IMR-90 (cell line): ENCODE results near the gene ID2. TPM values are rescaled to one million over a fixed set of nuclear protein-coding genes. Genes with fewer than 3 reads are reported as not detected.
A peak's percentile ranks its signal among the peaks of the same experiment; 100 is the strongest.

Source experiments
- ATAC-seq: fragments of 200-7000 bp; cut with Tn5 transposase; 2 replicates; pipeline ENCODE4 v1.9.1; 2020; ENCODE audit warnings: low read depth, mild to moderate bottlenecking, moderate library complexity
- BruUV-seq: library from RNA; stranded (reverse); fragments of 400-500 nt; replicated peaks from 2 replicates; lab custom pipeline; 2021; lab: Mats Ljungman, UMichigan
- CTCF ChIA-PET: fragments of 300-600 bp; formaldehyde crosslinking; extraction: SDS; loops from one replicate; lab custom pipeline; 2021; ENCODE audit warnings: antibody characterized with exemption; lab: Yijun Ruan, JAX
- POLR2A ChIA-PET: fragments of 300-600 bp; sonication (Branson Sonifier 250); formaldehyde crosslinking; loops from one replicate; lab custom pipeline; 2022; ENCODE audit warnings: antibody characterized with exemption; ENCODE audit not compliant: unreplicated experiment; lab: Charles Lee
- DNase-seq: peaks from one replicate; pipeline ENCODE4 v3.0.0; 2013
- H2AFZ ChIP-seq: replicated peaks from 2 replicates; pipeline ENCODE3; 2013; ENCODE audit warnings: low read length, mild to moderate bottlenecking; ENCODE audit not compliant: poor library complexity
- H2AK5ac ChIP-seq: 2 replicates; pipeline ENCODE4 v1.6.1; 2013; ENCODE audit warnings: low read depth, low read length, inconsistent platforms
- H2AK9ac ChIP-seq: replicated peaks from 2 replicates; pipeline ENCODE3; 2013; ENCODE audit warnings: mild to moderate bottlenecking, low read depth, low read length, moderate library complexity; ENCODE audit not compliant: poor library complexity
- H2BK120ac ChIP-seq: 2 replicates; pipeline ENCODE4 v1.6.1; 2013; ENCODE audit warnings: low read depth, low read length, inconsistent platforms
- H2BK15ac ChIP-seq: 3 replicates; pipeline ENCODE4 v1.6.1; 2013; ENCODE audit warnings: low read depth, low read length, inconsistent platforms
- H2BK20ac ChIP-seq: 2 replicates; pipeline ENCODE4 v1.6.1; 2013; ENCODE audit warnings: low read depth, mild to moderate bottlenecking, inconsistent platforms, low read length, moderate library complexity
- H2BK5ac ChIP-seq: 2 replicates; pipeline ENCODE4 v1.6.1; 2013; ENCODE audit warnings: mild to moderate bottlenecking, low read depth, low read length, inconsistent platforms; ENCODE audit not compliant: poor library complexity, severe bottlenecking
- H3K14ac ChIP-seq: replicated peaks from 2 replicates; pipeline ENCODE4 v1.6.1; 2013; ENCODE audit warnings: low read depth, low read length, inconsistent platforms
- H3K18ac ChIP-seq: 2 replicates; pipeline ENCODE4 v1.6.1; 2013; ENCODE audit warnings: low read depth, low read length, control low read depth
- H3K23ac ChIP-seq: 2 replicates; pipeline ENCODE4 v1.6.1; 2013; ENCODE audit warnings: low read depth, low read length, inconsistent platforms
- H3K27ac ChIP-seq: 2 replicates; pipeline ENCODE4 v1.5.1; 2013; ENCODE audit warnings: mild to moderate bottlenecking, control low read depth, low read length; ENCODE audit not compliant: insufficient read depth
- H3K27me3 ChIP-seq: 2 replicates; pipeline ENCODE4 v1.6.1; 2013; ENCODE audit warnings: low read length; ENCODE audit not compliant: control insufficient read depth, insufficient read depth
- H3K36me3 ChIP-seq: 2 replicates; pipeline ENCODE4 v1.6.1; 2013; ENCODE audit warnings: low read length, mixed read lengths; ENCODE audit not compliant: control insufficient read depth, insufficient read depth
- H3K4ac ChIP-seq: 2 replicates; pipeline ENCODE4 v1.6.1; 2013; ENCODE audit warnings: low read depth, low read length, inconsistent platforms
- H3K4me1 ChIP-seq: 2 replicates; pipeline ENCODE4 v1.6.1; 2013; ENCODE audit warnings: low read length, mixed read lengths; ENCODE audit not compliant: control insufficient read depth, insufficient read depth
- H3K4me2 ChIP-seq: 2 replicates; pipeline ENCODE4 v1.6.1; 2013; ENCODE audit warnings: low read depth, mild to moderate bottlenecking, control low read depth, low read length, moderate library complexity
- H3K4me3 ChIP-seq: 2 replicates; pipeline ENCODE4 v1.5.1; 2013; ENCODE audit warnings: low read depth, mild to moderate bottlenecking, control low read depth, low read length, moderate library complexity; ENCODE audit not compliant: insufficient read depth
- H3K56ac ChIP-seq: 2 replicates; pipeline ENCODE4 v1.6.1; 2013; ENCODE audit warnings: low read length, inconsistent platforms; ENCODE audit not compliant: insufficient read depth; ENCODE audit errors: extremely low read depth
- H3K79me1 ChIP-seq, 2 experiments: 2 replicates each; pipeline ENCODE4 v1.6.1; 2013; ENCODE audit warnings: low read length in 2 of 2, inconsistent platforms in 1 of 2, low read depth in 1 of 2
- H3K9ac ChIP-seq: 2 replicates; pipeline ENCODE4 v1.6.1; 2013; ENCODE audit warnings: low read depth, low read length, control low read depth
- H3K9me1 ChIP-seq: 2 replicates; pipeline ENCODE4 v1.6.1; 2013; ENCODE audit warnings: low read length, inconsistent platforms; ENCODE audit not compliant: insufficient read depth
- H3K9me3 ChIP-seq: 2 replicates; pipeline ENCODE4 v1.6.1; 2013; ENCODE audit warnings: low read length; ENCODE audit not compliant: control insufficient read depth, insufficient read depth
- H4K20me1 ChIP-seq: 2 replicates; pipeline ENCODE4 v1.6.1; 2013; ENCODE audit warnings: low read length, inconsistent platforms; ENCODE audit not compliant: insufficient read depth
- H4K5ac ChIP-seq: 2 replicates; pipeline ENCODE4 v1.6.1; 2013; ENCODE audit warnings: mild to moderate bottlenecking, low read depth, low read length, control low read depth
- H4K8ac ChIP-seq, 2 experiments: 2 replicates each; pipeline ENCODE4 v1.6.1; 2013; ENCODE audit warnings: low read depth in 2 of 2, low read length in 2 of 2, control low read depth in 1 of 2, inconsistent platforms in 1 of 2
- H4K91ac ChIP-seq: 2 replicates; pipeline ENCODE4 v1.6.1; 2013; ENCODE audit warnings: low read depth, low read length, inconsistent platforms; ENCODE audit not compliant: insufficient read depth
- BHLHE40 ChIP-seq: fragments of 150-350 bp; IDR thresholded peaks from 2 replicates; pipeline ENCODE4 v1.6.1; 2016; ENCODE audit warnings: mild to moderate bottlenecking, low read depth, low read length
- CEBPB ChIP-seq: IDR thresholded peaks from 2 replicates; pipeline ENCODE4 v1.6.1; 2012; ENCODE audit warnings: low read depth, low read length, improper control_type of control experiment
- CHD1 ChIP-seq: IDR thresholded peaks from 2 replicates; pipeline ENCODE4 v1.6.1; 2012; ENCODE audit warnings: low read depth, low read length, improper control_type of control experiment
- NFE2L2 ChIP-seq: fragments of 150-350 bp; IDR thresholded peaks from 2 replicates; pipeline ENCODE4 v1.6.1; 2016; ENCODE audit warnings: low read depth, mild to moderate bottlenecking, low read length
- RAD21 ChIP-seq: IDR thresholded peaks from 2 replicates; pipeline ENCODE4 v1.6.1; 2012; ENCODE audit warnings: low read length, improper control_type of control experiment
- RFX5 ChIP-seq: IDR thresholded peaks from 2 replicates; pipeline ENCODE4 v1.8.0; 2012; ENCODE audit warnings: low read depth, mild to moderate bottlenecking, low read length, moderate library complexity
- USF2 ChIP-seq: fragments of 150-350 bp; IDR thresholded peaks from 2 replicates; pipeline ENCODE4 v1.6.1; 2017; ENCODE audit warnings: mild to moderate bottlenecking, antibody characterized with exemption, low read length, low read depth
- WGBS, 2 experiments: methylation state at CpG; one replicate each; pipeline versions ENCODE4 v1.1.5 to v1.1.7; 2013; ENCODE audit warnings: missing lambda C conversion rate in 2 of 2; ENCODE audit not compliant: insufficient read length in 1 of 2; ENCODE audit errors: extremely low coverage in 2 of 2; 5-methylcytosine and 5-hydroxymethylcytosine counted together
- dilution Hi-C: fragments of 300-500 bp; cut with HindIII; formaldehyde crosslinking; loops from one replicate; pipeline ENCODE4 v1.14.3; 2018; ENCODE audit warnings: low sequenced_read_pairs; ENCODE audit not compliant: unreplicated experiment
- in situ Hi-C: fragments of 300-500 bp; cut with MboI; formaldehyde crosslinking; loops from 3 replicates; pipeline ENCODE4 v1.14.3; 2019; ENCODE audit warnings: low sequenced_read_pairs, inconsistent platforms, mixed read lengths
- intact Hi-C: fragments of 100-400 bp; cut with micrococcal nuclease; formaldehyde crosslinking; loops from 2 replicates; pipeline ENCODE4 v1.10.0; 2022
- polyA plus RNA-seq, 3 experiments: library from polyadenylated mRNA; depleted of rRNA; stranded (reverse); fragments of >200 nt; gene quantifications; 2 replicates each; pipeline ENCODE4 v1.2.3, GENCODE V29; 2012; ENCODE audit warnings: low replicate concordance in 1 of 3
- total RNA-seq: library from RNA; depleted of rRNA; stranded (reverse); fragments of >200 nt; gene quantifications from 2 replicates; pipeline ENCODE4 v1.2.3, GENCODE V29; 2012

ID2 gene
- total and polyA plus RNA-seq, 2 of the 4 experiments (the other 2 are of a cell fraction): 264 to 389 TPM

- H4K5ac ChIP-seq: peak overlapping the region; percentile 68
- peak overlapping the region; percentile 70 for H3K27ac ChIP-seq
- CTCF ChIA-PET: interaction anchor here (0.6 kb wide), 1 partner anchor 935 kb away, joined by 3 read pairs; no protein-coding TSS in a partner anchor
- peak overlapping the region; percentile 66 to 92 for H4K8ac ChIP-seq
- H3K18ac ChIP-seq: peak overlapping the region; percentile 43
- dilution Hi-C loops: no loop called here
- WGBS, 2 experiments: 95% methylated on average over 10 of the region's 14 CpGs; no CpG with 5 or more reads in 1 of the 2 experiments
- ATAC-seq (no peak), DNase-seq (no peak)
- peaks cover 30% of the 10 kb centered on the region for H3K4me1 ChIP-seq
- peak overlapping the region; percentile 99 for H2BK120ac ChIP-seq
- POLR2A ChIA-PET: no interaction called here
- peak overlapping the region; percentile 99 for H2AK5ac ChIP-seq
- peak overlapping the region; percentile 96 for H3K23ac ChIP-seq
- no peak overlapping the region for H3K4me3 ChIP-seq
- no peaks in the 10 kb centered on the region for H3K9me3 ChIP-seq
- H2BK20ac ChIP-seq: peak overlapping the region; percentile 98
- H3K9me1 ChIP-seq: peaks cover 29% of the 10 kb centered on the region
- in situ Hi-C loops: no loop called here
- no peaks in the 10 kb centered on the region for H3K36me3 ChIP-seq
- no peaks in the 10 kb centered on the region for H4K20me1 ChIP-seq
- H4K91ac ChIP-seq: peak overlapping the region; percentile 99
- peak overlapping the region; percentile 90 for H3K14ac ChIP-seq
- H3K56ac ChIP-seq: peak overlapping the region; percentile 84; the same call in 1 of the 2 replicates
- peak overlapping the region; percentile 82 for H2AK9ac ChIP-seq
- H3K4ac ChIP-seq: peak overlapping the region; percentile 99
- no peak overlapping the region for H3K4me2 ChIP-seq
- H3K79me1 ChIP-seq: peaks cover 0 to 16% of the 10 kb centered on the region in 2 experiments; a peak in 2 of 4 replicates
- peak overlapping the region; percentile 67 for H2BK5ac ChIP-seq
- no peaks in the 10 kb centered on the region for H3K27me3 ChIP-seq
- H3K9ac ChIP-seq: peak overlapping the region; percentile 40
- no peak for TF ChIP-seq BHLHE40
- no peak for TF ChIP-seq NFE2L2
- no peak for TF ChIP-seq RAD21
- TF ChIP-seq CEBPB: no peak
- TF ChIP-seq RFX5: no peak
- TF ChIP-seq USF2: no peak
- TF ChIP-seq CHD1: no peak
- peak overlapping the region; percentile 84 for H2AFZ ChIP-seq
- no TSS peak for BruUV-seq
- intact Hi-C loops: loop anchor here (1.0 kb wide), 1 partner anchor 44 kb away; no protein-coding TSS in a partner anchor
- H2BK15ac ChIP-seq: peak overlapping the region; percentile 88; the same call in 2 of the 3 replicates
Measured at GRCh38 chr2:8634466-8635172, 47.2 kb upstream of the ID2 start.
